Caki2 (cell line): ENCODE results near the gene MC3R. TPM values are rescaled to one million over a fixed set of nuclear protein-coding genes. Genes with fewer than 3 reads are reported as not detected.
A peak's percentile ranks its signal among the peaks of the same experiment; 100 is the strongest.

Experiments
- DNase-seq: peaks from one replicate; pipeline ENCODE4 v3.0.0-alpha.2; 2015; ENCODE audit warnings: low read depth
- in situ Hi-C: cut with HindIII; loops from 2 replicates; pipeline ENCODE4 v1.10.0; 2016; ENCODE audit warnings: low sequenced_read_pairs, low pct_unique_long_range_greater_than_20kb, mixed read lengths
- total RNA-seq: library from RNA; depleted of rRNA; stranded (reverse); fragments of >200 nt; shearing (Covaris generic); gene quantifications from 2 replicates; pipeline ENCODE4 v1.2.3, GENCODE V29; 2014; ENCODE audit warnings: low replicate concordance; rRNA removed

The MC3R gene
- total RNA-seq, 1 experiment from 2014 or later: not detected

- DNase-seq: no peak
- in situ Hi-C loops: no loop called here
Observed at GRCh38 chr20:56244259-56244658, 4.3 kb upstream of the MC3R start.

- no peak for DNase-seq
- in situ Hi-C loops: no loop called here
Observed at GRCh38 chr20:56245761-56246160, 2.8 kb upstream of the MC3R start.

GRCh38 chr20:56249244-56249955 is 868 bp downstream of the MC3R start:
- peak; percentile 14 for DNase-seq
- in situ Hi-C loops: no loop called here

DNA sequence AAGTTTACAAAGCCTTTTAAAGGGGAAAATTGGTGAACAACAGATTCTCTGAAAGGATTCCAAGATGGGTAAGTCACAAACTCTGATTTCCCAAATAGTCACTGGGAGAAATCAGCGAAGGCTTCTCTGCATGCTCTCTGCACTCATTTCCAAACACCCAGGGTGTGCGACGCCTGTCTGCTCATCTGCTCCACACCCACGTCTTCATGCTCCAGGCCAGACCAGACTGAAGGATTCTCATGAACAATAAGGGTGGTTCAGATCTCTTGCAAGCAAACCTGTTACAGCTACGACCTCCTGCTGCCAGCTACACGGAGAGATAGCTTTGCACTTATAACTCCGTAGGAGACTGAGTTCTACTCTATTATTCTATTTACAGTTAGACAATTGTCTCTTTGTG is 1.4 kb downstream of the MC3R start:
- DNase-seq: no peak
- in situ Hi-C loops: no loop called here

DNA sequence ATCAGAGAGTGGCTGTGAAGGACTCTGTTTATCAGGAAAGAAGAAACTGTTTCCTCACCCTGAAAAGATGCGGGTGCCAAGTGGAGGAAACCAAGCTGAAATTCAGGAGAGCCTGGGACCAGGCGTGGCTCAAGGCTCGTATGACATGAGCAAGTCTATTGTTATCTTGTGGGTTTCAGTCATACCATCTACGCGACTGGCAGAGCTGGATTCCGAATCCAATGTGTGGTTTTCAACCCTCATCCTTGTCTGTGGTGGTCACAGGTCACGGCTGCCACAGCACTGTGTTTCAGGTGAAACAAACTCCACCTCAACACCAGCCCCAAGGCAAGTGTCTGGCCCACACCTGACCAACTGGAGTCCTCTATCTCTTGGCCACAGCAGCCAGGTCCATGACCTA is 9.1 kb downstream of the MC3R start:
- in situ Hi-C loops: no loop called here
- no peak for DNase-seq

GRCh38 chr20:56259948-56260347 is 11.4 kb downstream of the MC3R start:
- DNase-seq: no peak
- in situ Hi-C loops: no loop called here

- DNase-seq: no peak
- in situ Hi-C loops: no loop called here
Observed at GRCh38 chr20:56268536-56268935, 20.0 kb downstream of the MC3R start.

- in situ Hi-C loops: no loop called here
- DNase-seq: no peak
Observed at GRCh38 chr20:56271974-56272373, 23.4 kb downstream of the MC3R start.

- no peak for DNase-seq
- in situ Hi-C loops: no loop called here
Observed at GRCh38 chr20:56273491-56273890, 25.0 kb downstream of the MC3R start.

DNA sequence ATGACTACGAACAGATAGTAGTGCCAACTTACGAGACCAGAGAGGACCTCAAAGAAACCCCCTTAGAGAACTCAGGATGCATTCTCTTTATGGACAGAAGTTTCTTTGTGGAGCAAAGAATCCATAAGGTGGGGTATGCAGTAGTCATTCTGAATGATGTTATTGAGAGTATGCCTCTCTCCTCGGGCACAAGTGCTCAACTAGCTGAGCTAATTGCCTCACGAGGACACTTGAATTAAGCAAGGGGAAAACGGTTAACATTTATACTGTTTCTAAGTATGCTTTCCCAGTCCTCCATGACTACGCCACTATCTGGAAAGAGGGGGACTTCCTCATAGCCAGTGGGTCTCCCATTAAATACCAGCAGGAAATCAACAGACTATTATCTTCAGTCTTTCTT is 25.6 kb downstream of the MC3R start:
- in situ Hi-C loops: no loop called here
- no peak for DNase-seq

DNA sequence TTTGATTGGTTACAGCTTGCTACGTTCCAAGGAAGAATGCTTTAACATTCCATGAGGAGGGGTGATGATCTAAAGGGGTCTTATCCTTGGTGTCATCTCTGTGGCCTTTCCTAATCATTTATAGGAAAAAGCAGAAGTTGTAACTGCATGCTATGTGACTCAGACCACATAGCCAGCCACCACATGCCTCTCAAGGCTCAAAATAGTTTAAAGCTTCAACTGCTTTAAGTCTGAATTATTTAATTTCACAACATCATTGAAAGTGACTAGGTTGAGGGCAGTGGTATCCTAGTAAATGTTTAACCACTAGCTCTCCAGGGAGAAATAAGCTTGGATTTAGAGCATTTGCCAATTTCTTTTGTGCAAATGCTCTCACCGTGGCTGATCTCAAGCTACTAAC is 29.7 kb downstream of the MC3R start:
- in situ Hi-C loops: no loop called here
- no peak for DNase-seq

DNA sequence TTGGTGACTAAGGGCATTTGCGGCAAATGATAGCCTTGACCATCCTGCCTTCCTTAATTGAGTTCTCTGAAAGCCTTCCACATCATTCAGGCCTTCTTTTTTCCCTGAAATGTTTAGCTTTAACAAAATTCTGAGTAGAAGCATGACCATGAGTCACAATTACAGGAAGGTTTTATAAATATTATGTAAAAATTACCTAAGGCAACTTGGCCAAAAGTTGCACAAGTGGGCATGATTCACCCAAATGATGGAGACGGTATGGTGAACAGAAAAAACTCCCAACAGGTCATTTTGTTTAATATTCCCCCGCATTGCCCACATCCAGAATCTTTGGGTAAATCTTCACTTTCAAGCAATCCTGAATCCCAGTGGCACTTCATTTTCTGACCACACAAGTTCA is 37.0 kb downstream of the MC3R start:
- in situ Hi-C loops: no loop called here
- DNase-seq: no peak

- DNase-seq: no peak
- in situ Hi-C loops: no loop called here
Observed at GRCh38 chr20:56289652-56290051, 41.1 kb downstream of the MC3R start.

DNA sequence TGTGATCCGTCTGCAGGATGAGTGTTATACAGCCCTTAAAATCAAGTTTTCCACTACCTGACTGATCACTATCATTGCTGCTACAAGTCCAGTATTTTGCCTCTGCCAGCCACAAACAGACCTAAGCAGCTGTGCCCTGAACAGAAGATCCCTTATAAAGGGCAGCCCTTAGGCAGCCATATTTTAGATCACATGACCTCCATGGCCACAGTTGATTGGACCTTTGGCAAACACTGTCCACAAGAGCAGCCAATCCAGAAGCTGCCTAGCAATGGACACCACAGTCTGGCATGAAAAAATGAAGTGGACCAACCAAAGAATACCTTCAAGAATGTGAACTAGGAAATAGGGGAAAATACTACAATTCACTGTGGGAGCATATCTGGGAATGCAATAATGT is 50.8 kb downstream of the MC3R start:
- DNase-seq: no peak
- in situ Hi-C loops: no loop called here

Other genes with a start within 250 kb of the MC3R start
- not detected in 2 replicates for gene CBLN4, start 243.2 kb upstream of the MC3R start, total RNA-seq
- gene FAM210B, start 110.2 kb downstream of the MC3R start, total RNA-seq: 3.2 and 12.8 TPM in 2 replicates
- 74.5 and 95.5 TPM in 2 replicates for gene AURKA, start 143.5 kb downstream of the MC3R start, total RNA-seq
- gene CSTF1, start 143.9 kb downstream of the MC3R start, total RNA-seq: 42.7 and 61.1 TPM in 2 replicates
- not detected in 2 replicates for gene CASS4, start 163.5 kb downstream of the MC3R start, total RNA-seq
- 127 and 151 TPM in 2 replicates for gene RTF2, start 219.9 kb downstream of the MC3R start, total RNA-seq